ENCODE results near the gene BABAM1.

The BABAM1 gene

DNA sequence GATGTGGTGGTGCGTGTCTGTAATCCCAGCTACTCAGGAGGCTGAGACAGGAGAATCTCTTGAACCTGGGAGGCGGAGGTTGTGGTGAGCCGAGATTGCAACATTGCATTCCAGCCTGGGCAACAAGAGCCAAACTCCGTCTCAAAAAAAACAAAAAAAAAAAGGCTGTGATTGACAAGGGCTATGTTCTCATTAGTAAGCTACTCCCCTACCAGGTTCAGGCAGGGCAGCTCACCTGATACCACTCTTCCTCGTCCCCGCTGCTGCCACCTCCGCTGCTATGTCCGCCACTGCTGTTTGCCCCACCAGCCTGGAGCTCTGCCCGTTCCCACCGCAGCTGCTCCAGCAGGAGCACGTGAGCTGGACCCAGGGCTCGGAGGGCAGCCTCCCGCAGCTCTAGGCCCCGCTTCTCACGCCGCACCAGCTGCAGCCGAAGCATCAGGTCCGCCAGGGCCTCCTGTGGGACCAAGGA lies 12.1 kb upstream of the BABAM1 start:
- Histone ChIP-seq H3K9me3 (ENCODE audit: control insufficient read depth, insufficient read depth, low read length) (no peaks in the 10 kb centered on the region), H3K4me2 (ENCODE audit: low read length) (no peak overlapping the region), H3F3A (ENCODE audit: control insufficient read depth, insufficient read depth) (no peaks in the 10 kb centered on the region), H3K27me3 (ENCODE audit: control insufficient read depth, low read length) (no peaks in the 10 kb centered on the region), H3K79me2 (ENCODE audit: control insufficient read depth, low read length) (no peaks in the 10 kb centered on the region), H3K36me3 (ENCODE audit: control insufficient read depth, low read length) (no peaks in the 10 kb centered on the region), H3K4me1 (ENCODE audit: control insufficient read depth, low read length) (no peaks in the 10 kb centered on the region), H3K9me2 (replicated peaks; ENCODE audit: control insufficient read depth, low read length) (no peaks in the 10 kb centered on the region), H4K20me1 (ENCODE audit: control insufficient read depth, insufficient read depth, low read depth, low read length) (no peaks in the 10 kb centered on the region), H3K4me3 (ENCODE audit: low read length) (no peak overlapping the region), H3K27ac (ENCODE audit: low read depth, low read length) (no peak overlapping the region)
- TF ChIP-seq EZH2phosphoT487 (IDR thresholded peaks at IDR 0.05; ENCODE audit: borderline replicate concordance, low read length): no peak
- no peak for TF ChIP-seq CTCF (IDR thresholded peaks at IDR 0.05; ENCODE audit: low read depth, low read length, poor library complexity, severe bottlenecking)

DNA sequence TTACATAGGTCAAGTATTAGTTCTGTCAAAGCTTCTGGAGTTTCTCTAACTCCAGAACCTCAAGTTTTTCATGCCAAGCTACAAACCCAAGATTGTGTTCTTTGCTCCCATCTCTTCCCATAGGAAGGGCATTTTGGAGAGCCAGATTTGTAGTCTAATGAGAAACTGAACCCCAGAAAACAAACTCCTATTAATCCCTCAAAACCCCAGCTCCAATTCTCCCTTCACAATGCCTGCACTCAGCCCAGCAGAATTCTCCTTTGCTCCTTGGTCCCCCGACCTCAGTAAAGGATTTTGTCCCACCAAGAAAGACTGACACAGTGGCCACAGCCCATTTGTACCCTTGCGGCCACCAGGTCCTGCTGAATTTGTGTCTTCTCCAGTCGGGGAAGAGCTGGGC lies 11.1 kb upstream of the BABAM1 start:
- no peaks in the 10 kb centered on the region for H3K36me3 ChIP-seq (ENCODE audit: control insufficient read depth, low read length)
- H3F3A ChIP-seq (ENCODE audit: control insufficient read depth, insufficient read depth): 0 out of 2 replicates have a peak, but pooled peaks cover 2% of the 10 kb centered on the region
- H3K27ac ChIP-seq (ENCODE audit: low read depth, low read length): no peak overlapping the region
- H3K79me2 ChIP-seq (ENCODE audit: control insufficient read depth, low read length): no peaks in the 10 kb centered on the region
- no peak overlapping the region for H3K4me2 ChIP-seq (ENCODE audit: low read length)
- H3K9me2 ChIP-seq (replicated peaks; ENCODE audit: control insufficient read depth, low read length): no peaks in the 10 kb centered on the region
- TF ChIP-seq CTCF (IDR thresholded peaks at IDR 0.05; ENCODE audit: low read depth, low read length, poor library complexity, severe bottlenecking): no peak
- no peak for TF ChIP-seq EZH2phosphoT487 (IDR thresholded peaks at IDR 0.05; ENCODE audit: borderline replicate concordance, low read length)
- no peaks in the 10 kb centered on the region for H3K9me3 ChIP-seq (ENCODE audit: control insufficient read depth, insufficient read depth, low read length)
- H3K4me3 ChIP-seq (ENCODE audit: low read length): no peak overlapping the region
- no peaks in the 10 kb centered on the region for H4K20me1 ChIP-seq (ENCODE audit: control insufficient read depth, insufficient read depth, low read depth, low read length)
- peaks cover 8% of the 10 kb centered on the region for H3K4me1 ChIP-seq (ENCODE audit: control insufficient read depth, low read length)
- H3K27me3 ChIP-seq (ENCODE audit: control insufficient read depth, low read length): no peaks in the 10 kb centered on the region

GRCh38 chr19:17259118-17259780 lies 8.0 kb upstream of the BABAM1 start:
- TF ChIP-seq CTCF (IDR thresholded peaks at IDR 0.05; ENCODE audit: low read depth, low read length, poor library complexity, severe bottlenecking): no peak
- no peak for TF ChIP-seq EZH2phosphoT487 (IDR thresholded peaks at IDR 0.05; ENCODE audit: borderline replicate concordance, low read length)
- H3F3A ChIP-seq (ENCODE audit: control insufficient read depth, insufficient read depth): peaks cover 11% of the 10 kb centered on the region; the same call in 1 of the 2 replicates
- H3K27me3 ChIP-seq (ENCODE audit: control insufficient read depth, low read length): no peaks in the 10 kb centered on the region
- H3K4me1 ChIP-seq (ENCODE audit: control insufficient read depth, low read length): peaks cover 22% of the 10 kb centered on the region
- no peaks in the 10 kb centered on the region for H4K20me1 ChIP-seq (ENCODE audit: control insufficient read depth, insufficient read depth, low read depth, low read length)
- no peaks in the 10 kb centered on the region for H3K9me2 ChIP-seq (replicated peaks; ENCODE audit: control insufficient read depth, low read length)
- H3K79me2 ChIP-seq (ENCODE audit: control insufficient read depth, low read length): no peaks in the 10 kb centered on the region
- H3K4me2 ChIP-seq (ENCODE audit: low read length): no peak overlapping the region
- H3K27ac ChIP-seq (ENCODE audit: low read depth, low read length): no peak overlapping the region
- no peak overlapping the region for H3K4me3 ChIP-seq (ENCODE audit: low read length)
- no peaks in the 10 kb centered on the region for H3K9me3 ChIP-seq (ENCODE audit: control insufficient read depth, insufficient read depth, low read length)
- H3K36me3 ChIP-seq (ENCODE audit: control insufficient read depth, low read length): no peaks in the 10 kb centered on the region

Data from DOHH2 (cell line).